PC-3 (cell line): ENCODE results near the gene TGFA.

Experiments used
- EZH2phosphoT487 ChIP-seq: fragments of 300-600 bp; sonication (generic); IDR thresholded peaks from 2 replicates; pipeline ENCODE4 v1.6.1; 2018; ENCODE audit warnings: mild to moderate bottlenecking, antibody characterized with exemption, low read length, borderline replicate concordance
- TF ChIP-seq, protein P1 (sequence below): fragments of 300-600 bp; sonication (generic); conservative IDR thresholded peaks from 2 replicates; pipeline ENCODE4 v1.5.1; 2017; ENCODE audit warnings: antibody characterized with exemption, low read depth, mild to moderate bottlenecking, low read length

DNA sequence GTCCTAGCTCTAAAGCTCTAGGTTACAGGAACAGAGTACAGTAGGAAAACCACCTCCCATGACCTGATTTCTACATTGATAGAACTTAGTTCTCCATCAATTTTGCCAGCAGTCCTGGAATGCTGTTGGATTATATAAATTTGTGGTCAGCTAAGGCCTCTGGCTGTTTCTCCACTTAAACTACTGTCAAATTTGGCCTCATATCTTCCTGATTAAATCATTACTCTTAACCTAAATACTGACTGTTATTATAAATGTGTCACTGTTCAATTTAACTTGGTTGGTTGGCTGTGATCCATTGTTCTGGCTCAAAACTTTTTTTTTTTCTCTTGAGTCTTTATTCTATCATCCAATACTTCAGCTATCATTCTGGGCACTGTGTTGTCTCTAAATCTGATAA, 71.2 kb downstream of the TGFA start:
- no peak for TF ChIP-seq EZH2phosphoT487
- TF ChIP-seq, protein P1, sequence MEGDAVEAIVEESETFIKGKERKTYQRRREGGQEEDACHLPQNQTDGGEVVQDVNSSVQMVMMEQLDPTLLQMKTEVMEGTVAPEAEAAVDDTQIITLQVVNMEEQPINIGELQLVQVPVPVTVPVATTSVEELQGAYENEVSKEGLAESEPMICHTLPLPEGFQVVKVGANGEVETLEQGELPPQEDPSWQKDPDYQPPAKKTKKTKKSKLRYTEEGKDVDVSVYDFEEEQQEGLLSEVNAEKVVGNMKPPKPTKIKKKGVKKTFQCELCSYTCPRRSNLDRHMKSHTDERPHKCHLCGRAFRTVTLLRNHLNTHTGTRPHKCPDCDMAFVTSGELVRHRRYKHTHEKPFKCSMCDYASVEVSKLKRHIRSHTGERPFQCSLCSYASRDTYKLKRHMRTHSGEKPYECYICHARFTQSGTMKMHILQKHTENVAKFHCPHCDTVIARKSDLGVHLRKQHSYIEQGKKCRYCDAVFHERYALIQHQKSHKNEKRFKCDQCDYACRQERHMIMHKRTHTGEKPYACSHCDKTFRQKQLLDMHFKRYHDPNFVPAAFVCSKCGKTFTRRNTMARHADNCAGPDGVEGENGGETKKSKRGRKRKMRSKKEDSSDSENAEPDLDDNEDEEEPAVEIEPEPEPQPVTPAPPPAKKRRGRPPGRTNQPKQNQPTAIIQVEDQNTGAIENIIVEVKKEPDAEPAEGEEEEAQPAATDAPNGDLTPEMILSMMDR: no peak
